Dermis microvascular lymphatic vessel endothelial cell (primary cell): ENCODE data around the gene GK. TPM values are rescaled to one million over a fixed set of nuclear protein-coding genes. Genes with fewer than 3 reads are reported as not detected.
"Not testable (repeated sequence)": the region's sequence is repeated elsewhere in the genome, so short reads cannot be mapped to it uniquely, and the experiment has no call there.

Source experiments
- DNase-seq, 2 donors: peaks; one replicate each; pipeline versions ENCODE4 v3.0.0 to v3.0.0-alpha.2; 2010; ENCODE audit warnings: low read depth in 2 of 2
- total RNA-seq: library from RNA; depleted of rRNA; stranded (reverse); fragments of >200 nt; gene quantifications from 2 replicates; pipeline ENCODE4 v1.2.1, GENCODE V29; 2014

Gene GK
- total RNA-seq, 1 donor from 2014 or later = 4.5 TPM

GRCh38 chrX:30706216-30706775 is 53.1 kb downstream of the GK start:
- no peak for DNase-seq

GRCh38 chrX:30712214-30712613 is 59.0 kb downstream of the GK start:
- no peak for DNase-seq

- DNase-seq = peak; percentile 59 to 60
These were observed 59.9 kb downstream of the GK start for GRCh38 chrX:30713061-30713525.

- DNase-seq = no peak
These were observed 60.9 kb downstream of the GK start for GRCh38 chrX:30714138-30714537.

DNA sequence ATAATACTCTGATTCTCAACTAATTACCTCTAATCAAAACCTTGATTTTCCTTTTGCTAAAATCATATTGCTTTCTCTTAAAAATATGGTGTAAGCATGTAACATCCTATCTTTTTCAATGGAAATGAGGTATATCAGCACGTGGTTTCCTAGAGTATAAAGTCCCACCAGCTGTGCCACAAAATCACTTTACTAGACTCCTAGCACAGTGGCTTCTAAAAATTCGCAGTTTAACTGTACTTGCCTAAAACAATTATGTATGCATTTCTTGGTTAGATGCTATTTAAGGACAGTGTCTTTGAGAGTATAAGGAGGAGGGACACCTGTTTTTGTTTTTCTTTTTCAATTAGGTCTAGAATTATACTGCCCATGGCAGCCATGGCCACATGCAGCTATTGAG is 62.8 kb downstream of the GK start:
- no peak for DNase-seq

DNA sequence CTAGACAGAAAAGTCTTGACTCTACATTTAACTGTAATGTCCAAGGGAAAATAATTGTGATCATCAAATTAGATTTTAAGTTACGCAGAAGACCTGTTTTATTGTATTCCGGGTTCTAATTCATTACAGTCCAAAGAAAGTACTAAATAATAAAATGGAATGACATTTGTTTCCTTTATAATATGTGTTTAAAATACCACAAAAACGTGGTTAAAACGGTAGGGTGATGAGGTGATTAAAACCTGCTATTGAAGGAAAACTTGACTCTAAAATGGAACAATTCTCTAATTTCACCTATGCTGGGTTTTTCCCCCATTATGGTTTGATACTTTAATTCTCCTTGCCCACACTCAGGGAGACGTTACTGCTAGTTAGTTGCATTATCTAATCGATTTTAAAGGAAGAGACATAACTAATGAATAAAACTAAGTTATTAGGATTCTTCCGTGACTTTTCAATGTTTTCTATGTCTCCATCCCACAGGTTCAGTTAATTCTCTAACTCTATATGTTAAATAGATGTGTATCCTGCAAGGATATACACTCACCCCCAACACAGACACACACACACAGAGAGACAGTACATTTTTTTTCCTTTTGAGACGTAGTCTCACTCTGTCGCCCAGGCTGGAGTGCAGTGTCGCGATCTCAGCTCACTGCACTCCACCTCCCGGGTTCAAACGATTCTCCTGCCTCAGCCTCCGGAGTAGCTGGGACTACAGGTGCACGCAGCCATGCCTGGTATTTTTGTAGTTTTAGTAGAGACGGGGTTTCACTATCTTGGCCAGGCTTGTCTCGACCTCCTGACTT is 80.8 kb downstream of the GK start:
- no peak for DNase-seq

DNA sequence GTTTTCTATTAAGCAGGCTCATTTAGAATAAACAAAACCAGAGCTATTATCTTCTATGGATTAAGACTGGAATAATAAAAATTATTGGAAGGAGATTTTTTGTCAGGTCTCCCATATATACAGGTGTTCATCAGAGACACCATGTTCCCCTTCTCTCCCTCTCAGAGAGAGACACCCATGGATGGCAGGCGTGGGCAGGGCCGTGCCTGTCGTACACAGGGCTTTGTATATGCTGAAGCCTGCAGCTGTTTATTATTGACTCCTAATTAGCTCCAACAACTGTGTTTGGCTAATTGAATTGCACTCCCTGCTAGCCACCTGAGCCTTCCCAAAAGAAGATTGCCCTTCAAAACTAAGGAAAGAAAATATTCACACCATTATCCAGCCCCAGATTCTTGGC is 81.6 kb downstream of the GK start:
- DNase-seq = no peak

GRCh38 chrX:30735839-30736238 is 82.6 kb downstream of the GK start:
- peak in 1 of 2 donors; percentile 51 for DNase-seq

DNA sequence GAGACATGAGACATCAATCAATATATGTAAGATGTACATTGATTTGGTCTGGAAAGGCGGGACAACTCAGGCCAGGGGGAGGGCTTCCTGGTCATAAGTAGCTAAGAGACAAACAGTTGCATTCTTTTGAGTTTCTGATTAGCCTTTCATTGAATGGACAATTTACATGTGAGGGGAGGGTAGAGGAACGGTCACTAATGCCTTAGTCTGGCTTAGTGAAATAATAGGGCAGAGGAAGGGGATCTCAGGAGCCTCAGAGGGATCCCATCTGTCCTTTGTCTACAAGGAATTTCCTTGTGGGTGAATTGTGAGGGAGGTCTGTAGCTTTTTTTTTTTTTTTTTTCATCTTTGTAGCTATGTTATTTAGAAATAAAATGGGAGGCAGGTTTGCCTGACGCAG is 88.3 kb downstream of the GK start:
- no peak for DNase-seq

- no peak for DNase-seq
These were observed 95.2 kb downstream of the GK start for GRCh38 chrX:30748342-30748960.

- no peak for DNase-seq
These were observed 98.3 kb downstream of the GK start for GRCh38 chrX:30751497-30751896.

DNA sequence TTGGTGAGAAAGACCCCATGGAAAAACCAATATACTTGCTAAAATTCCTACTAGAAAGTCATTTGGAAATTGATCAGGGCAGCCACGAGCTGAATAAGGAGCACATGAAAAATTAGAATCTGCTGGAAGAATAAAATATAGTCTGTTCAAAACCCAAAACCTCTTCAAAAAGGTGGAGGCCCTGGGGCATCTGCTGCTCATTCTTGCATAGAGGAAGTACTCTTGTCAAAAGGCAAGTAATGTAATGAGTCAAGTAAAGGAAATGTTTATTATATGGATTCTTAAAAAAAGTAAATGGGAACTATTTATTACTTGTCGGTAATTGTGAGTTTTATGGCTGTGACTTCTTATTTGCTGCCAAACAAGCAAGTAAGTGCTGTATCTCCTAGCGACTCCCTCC is 109.5 kb downstream of the GK start:
- DNase-seq = no peak

DNA sequence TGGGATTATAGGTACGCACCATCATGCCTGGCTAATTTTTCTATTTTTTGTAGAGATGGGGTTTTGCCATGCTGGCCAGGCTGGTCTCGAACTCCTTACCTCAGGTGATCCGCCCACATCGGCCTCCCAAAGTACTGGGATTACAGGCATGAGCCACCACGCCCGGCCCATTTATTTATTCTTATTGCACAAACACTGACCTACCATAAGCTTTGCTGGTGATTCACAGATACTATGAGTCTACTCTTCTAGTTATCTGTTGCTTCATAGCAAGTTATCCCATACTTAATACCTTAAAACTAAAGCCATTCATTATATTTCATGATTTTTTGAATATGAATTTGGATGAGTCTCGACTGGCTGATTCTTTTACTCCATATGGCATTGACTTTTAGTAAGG is 120.5 kb downstream of the GK start:
- DNase-seq = not testable (repeated sequence)

DNA sequence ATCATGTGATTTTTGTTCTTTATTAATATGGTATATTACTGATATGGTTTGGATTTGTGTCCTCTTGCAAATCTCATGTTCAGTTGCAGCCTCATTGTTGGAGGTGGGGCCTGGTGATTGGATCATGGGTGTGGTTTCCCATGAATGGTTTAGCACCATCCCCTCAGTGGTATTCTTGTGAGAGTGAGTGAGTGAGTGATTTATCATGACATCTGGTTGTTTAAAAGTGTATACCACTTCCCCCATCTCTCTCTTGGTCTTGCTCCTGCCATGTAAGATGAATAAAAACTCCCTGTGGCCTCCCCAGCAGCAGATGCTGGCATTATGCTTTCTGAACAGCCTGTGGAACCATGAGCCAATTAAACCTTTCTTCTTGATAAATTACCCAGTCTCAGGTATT is 124.4 kb downstream of the GK start:
- no peak for DNase-seq

- DNase-seq = no peak
These were observed 126.3 kb downstream of the GK start for GRCh38 chrX:30779453-30780030.

Other genes with a start within 250 kb of the GK start
- gene TASL, start 75.7 kb upstream of the GK start, total RNA-seq = not detected in 2 replicates
- gene TAB3, start 235.8 kb downstream of the GK start, total RNA-seq = 4.5 and 6.8 TPM in 2 replicates